Activated CD8-positive, alpha-beta memory T cell treated with anti-CD3 and anti-CD28 coated beads, Interleukin-2, amount 50 U/mL, for 1 hour (primary cell): ENCODE data around the gene TCIRG1.

ENCODE experiments used
- DNase-seq: peaks from one replicate; pipeline ENCODE4 v3.0.0-alpha.2; 2020; ENCODE audit errors: extremely low read depth

The TCIRG1 gene

DNA sequence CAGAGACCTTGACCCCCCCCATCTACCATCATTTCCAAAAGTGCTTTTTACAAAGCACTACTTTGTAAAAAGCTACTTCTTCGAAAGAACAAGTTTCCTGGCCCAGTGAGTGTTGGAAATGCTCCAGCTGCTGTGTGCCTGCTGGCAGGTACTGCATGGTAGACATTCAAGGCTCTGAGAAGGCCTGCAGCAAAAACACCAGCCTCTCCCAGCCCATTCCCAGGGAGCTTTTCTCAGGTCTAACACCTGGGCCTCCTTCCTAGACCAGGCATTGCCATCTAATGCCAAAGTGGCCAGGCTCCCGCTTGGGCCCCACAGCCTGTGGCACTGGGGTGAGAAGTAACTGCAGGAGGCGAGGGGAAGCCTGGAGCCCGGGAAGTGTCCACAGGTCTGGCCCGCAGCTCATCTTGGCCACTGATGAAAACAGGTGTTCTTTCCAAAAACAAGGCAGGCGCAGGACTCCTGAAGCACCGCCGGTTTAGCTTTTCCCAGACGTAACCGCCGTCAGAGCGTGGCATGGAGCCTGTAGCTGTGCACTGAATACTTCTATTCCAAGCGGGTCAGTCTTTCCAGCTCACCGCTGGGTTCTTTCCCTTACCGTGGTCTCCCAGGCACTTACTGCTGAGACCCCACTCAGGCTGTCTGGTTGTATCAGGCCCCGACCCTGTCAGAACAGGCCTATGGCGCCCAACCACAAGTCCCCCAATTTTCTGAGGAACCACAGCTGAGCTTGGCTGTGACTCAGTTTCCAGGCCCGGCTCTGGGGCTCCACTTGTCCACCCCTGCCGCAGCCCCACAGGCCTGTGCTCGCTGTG lies 1.2 kb upstream of the TCIRG1 start:
- DNase-seq: no peak

- no peak for DNase-seq
Observed at GRCh38 chr11:68038226-68038717, 553 bp upstream of the TCIRG1 start.

- DNase-seq: no peak
Observed at GRCh38 chr11:68039526-68040086, 781 bp downstream of the TCIRG1 start.

- DNase-seq: no peak
Observed at GRCh38 chr11:68040101-68040956, 1.5 kb downstream of the TCIRG1 start.

- DNase-seq: no peak
Observed at GRCh38 chr11:68040957-68041591, 2.2 kb downstream of the TCIRG1 start.

- DNase-seq: no peak
Observed at GRCh38 chr11:68041617-68042218, 2.9 kb downstream of the TCIRG1 start.

DNA sequence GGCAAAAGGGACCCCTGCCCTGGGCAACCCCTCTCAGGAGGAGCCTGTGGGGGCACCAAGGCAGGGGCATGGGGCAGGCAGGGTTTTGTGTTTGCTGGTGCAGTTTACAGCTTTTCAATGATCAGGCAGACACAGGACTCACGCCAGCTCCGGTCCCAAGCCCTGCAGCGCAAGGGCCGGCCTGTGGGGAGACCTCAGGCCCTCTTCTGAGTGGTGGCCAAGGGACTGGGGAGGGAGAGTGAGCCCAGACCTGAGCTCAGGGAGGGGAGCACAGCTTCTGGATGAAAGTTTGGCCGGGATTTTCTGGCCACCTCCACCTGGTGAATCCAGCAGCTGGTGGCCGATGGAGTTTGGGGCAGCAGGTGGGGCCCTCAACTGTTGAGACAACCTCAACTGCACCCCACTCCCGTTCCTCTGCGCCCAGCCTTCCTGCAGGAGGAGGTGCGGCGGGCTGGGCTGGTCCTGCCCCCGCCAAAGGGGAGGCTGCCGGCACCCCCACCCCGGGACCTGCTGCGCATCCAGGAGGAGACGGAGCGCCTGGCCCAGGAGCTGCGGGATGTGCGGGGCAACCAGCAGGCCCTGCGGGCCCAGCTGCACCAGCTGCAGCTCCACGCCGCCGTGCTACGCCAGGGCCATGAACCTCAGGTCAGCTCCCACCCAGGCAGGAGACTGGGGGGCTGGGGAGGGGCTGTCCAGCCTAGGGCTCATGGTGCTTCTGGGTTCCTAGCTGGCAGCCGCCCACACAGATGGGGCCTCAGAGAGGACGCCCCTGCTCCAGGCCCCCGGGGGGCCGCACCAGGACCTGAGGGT lies 3.6 kb downstream of the TCIRG1 start:
- no peak for DNase-seq

DNA sequence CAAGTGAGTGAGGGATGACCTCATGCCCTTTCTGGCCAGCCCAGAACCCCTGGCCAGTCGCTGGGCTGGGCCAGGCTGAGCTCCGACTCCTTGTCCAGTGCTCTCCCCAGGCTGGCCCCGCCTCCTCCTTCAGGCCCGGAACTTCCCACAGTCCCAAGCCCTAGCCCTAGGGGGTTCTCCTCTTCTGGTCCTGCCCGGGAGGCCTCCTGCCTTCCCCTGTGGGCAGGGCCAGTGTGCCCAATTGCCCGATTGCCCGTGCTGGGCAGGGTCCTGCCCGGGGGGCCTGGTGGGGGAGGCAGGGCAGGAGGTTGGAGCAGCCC lies 4.2 kb downstream of the TCIRG1 start:
- DNase-seq: no peak

- DNase-seq: no peak
Observed at GRCh38 chr11:68043349-68044144, 4.7 kb downstream of the TCIRG1 start.

DNA sequence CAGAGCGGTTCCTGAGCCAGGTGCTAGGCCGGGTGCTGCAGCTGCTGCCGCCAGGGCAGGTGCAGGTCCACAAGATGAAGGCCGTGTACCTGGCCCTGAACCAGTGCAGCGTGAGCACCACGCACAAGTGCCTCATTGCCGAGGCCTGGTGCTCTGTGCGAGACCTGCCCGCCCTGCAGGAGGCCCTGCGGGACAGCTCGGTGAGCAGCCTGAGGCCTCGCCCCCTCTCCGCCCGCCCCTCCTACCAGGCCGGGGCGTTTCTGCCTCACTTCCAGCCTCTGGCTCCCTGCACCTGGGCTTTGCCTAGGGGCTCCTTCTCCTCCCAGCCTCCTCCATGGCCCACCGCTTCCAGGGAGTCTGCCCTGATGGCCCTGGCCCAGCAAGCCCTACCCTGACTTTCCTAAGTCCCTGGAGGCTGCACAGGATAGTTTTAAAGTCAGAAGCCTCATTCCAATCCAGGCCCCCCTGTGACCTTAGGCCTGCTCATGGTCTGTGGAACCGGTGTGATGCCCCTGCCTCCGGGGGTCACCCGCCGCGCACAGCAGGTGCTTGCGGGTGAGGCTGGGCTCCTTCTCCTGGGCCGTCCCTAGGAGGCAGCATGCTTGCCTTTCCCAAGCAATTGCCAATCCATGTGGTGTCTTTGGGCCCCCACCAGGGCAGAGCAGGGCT lies 5.5 kb downstream of the TCIRG1 start:
- no peak for DNase-seq

DNA sequence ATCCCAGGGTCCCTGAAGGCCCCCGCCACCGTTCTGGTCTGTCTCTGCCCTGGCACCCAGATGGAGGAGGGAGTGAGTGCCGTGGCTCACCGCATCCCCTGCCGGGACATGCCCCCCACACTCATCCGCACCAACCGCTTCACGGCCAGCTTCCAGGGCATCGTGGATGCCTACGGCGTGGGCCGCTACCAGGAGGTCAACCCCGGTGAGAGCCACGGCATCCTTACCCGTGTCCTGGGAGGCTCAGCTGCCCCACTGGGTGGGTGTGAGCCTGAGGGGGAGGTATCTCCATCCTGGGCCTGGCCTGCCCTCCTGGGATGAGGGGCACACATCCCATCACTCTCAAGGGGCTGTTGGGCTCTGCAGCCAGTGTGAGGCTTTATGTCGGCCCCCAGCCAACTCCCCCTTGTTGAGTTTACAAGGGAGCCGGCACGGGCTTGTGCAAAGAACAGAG lies 6.1 kb downstream of the TCIRG1 start:
- DNase-seq: no peak

DNA sequence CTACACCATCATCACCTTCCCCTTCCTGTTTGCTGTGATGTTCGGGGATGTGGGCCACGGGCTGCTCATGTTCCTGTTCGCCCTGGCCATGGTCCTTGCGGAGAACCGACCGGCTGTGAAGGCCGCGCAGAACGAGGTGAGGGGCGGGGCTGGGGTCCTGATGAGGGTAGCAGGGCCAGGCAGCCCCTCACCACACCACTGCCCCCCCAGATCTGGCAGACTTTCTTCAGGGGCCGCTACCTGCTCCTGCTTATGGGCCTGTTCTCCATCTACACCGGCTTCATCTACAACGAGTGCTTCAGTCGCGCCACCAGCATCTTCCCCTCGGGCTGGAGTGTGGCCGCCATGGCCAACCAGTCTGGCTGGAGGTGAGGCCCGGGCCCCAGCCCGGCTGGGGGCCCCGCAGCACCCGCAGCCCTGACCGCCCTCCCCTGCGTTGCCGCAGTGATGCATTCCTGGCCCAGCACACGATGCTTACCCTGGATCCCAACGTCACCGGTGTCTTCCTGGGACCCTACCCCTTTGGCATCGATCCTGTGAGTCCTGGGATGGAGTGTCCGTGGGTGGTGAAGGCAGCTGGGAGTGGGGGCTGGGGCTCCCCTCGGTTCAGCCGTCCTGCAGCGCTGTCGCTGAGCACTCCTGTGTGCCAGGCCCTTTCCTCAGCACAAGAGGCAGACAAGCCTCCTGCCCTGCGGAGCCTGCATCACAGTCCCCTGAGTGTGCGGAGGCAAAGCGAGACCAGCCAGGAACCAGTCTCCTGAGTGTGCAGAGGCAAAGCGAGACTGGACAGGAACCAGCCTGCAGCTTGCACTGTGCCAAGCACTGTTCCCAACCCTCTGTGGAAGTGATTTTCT lies 8.8 kb downstream of the TCIRG1 start:
- no peak for DNase-seq

DNA sequence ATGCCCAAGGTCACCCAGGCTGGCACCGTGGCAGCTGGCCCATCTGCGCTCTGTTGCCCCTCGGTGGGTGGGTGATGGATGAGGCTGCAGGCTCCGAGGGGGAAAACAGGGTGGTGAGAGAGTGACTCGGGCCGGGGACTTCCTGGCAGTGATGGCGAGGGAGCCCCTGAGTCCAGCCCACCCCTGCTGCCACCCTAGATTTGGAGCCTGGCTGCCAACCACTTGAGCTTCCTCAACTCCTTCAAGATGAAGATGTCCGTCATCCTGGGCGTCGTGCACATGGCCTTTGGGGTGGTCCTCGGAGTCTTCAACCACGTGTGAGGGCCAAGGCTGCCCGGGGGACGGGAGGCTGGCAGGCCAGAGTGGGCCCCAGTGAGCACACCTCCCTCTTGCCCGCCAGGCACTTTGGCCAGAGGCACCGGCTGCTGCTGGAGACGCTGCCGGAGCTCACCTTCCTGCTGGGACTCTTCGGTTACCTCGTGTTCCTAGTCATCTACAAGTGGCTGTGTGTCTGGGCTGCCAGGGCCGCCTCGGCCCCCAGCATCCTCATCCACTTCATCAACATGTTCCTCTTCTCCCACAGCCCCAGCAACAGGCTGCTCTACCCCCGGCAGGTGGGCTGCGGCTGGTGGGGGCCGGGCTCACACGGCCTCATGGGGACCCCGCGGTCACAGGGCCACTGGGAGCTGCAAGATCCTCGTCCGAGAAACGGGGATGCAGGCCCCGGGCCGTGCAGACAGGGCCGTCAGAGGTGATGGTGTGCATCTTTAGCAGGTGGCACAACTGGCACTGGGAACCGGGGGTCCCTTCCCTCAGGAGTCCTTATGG lies 10.1 kb downstream of the TCIRG1 start:
- no peak for DNase-seq

GRCh38 chr11:68049509-68050370 lies 10.9 kb downstream of the TCIRG1 start:
- no peak for DNase-seq

GRCh38 chr11:68050371-68050841 lies 11.6 kb downstream of the TCIRG1 start:
- DNase-seq: no peak
